HG03103 (cell line): Measurements from ENCODE around the gene TRABD2B.

Source experiments
- ATAC-seq: cut with Tn5 transposase; IDR thresholded peaks from one replicate; pipeline ENCODE4 v1.9.1; 2021; ENCODE audit warnings: low read depth; ENCODE audit not compliant: unreplicated experiment

Gene TRABD2B

DNA sequence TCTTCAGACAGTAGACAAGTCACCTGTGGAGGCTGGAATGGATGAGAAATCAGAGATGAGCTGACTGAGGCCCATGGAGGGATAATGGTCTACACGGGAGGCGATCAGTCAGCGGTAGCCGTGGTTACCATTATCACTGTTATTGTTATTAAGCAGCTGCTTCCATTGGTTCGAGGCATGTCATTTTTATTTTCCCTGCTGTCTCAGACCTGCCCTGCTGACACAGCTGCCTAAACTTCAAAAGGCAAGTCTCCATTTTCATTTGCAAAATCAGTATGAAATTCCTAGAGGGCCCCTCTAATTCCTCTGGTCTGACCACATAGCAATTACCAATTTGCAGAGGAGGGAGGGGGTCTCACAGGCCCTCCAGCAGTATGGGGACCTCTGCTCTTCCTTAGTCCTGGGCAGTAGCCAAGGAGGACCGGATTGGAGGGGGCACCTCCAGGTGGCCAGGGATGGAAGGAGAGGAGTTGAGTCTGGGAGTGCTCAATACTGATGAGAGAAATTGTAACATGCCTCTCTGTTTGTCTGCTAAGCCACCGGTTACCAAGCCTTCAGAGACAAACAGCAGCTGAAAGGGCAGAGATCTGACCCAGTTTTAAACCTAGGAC lies 184.2 kb downstream of the TRABD2B start:
- ATAC-seq, result no peak

DNA sequence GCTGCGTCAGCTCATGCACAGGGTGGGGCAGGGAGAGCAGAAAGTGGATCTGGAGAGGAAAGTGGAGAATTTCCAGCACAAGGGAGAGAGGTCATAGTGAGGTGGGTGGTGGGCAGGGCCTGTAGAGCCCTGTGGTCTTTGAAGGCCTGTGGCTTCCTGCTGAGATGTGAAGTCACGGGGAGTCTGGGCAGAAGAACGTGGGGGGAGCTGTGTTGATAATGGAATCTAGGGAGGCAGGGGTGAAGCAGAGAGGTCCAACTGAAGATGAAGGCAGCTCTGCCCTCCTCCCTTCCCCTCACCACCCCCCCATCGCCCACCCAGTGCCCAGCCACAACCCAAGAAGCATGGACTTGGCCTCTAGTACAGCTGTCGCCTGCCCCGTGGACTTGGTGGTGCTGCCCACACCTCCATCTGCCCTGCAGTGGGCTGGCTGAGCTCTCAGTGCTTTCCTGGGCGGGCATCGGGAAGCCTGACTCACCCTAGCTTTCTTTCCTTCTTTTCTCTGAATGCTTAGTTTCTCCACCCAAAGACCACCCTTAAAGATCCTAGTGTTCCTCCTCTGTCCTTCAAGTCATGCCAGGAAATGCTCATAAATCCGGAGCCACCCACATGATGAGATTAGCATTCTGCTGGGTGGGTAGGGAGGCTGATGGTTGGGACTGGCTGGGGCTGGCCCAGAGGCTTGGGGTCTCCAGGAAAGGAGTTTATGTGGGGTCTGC lies 186.1 kb downstream of the TRABD2B start:
- ATAC-seq, result no peak

DNA sequence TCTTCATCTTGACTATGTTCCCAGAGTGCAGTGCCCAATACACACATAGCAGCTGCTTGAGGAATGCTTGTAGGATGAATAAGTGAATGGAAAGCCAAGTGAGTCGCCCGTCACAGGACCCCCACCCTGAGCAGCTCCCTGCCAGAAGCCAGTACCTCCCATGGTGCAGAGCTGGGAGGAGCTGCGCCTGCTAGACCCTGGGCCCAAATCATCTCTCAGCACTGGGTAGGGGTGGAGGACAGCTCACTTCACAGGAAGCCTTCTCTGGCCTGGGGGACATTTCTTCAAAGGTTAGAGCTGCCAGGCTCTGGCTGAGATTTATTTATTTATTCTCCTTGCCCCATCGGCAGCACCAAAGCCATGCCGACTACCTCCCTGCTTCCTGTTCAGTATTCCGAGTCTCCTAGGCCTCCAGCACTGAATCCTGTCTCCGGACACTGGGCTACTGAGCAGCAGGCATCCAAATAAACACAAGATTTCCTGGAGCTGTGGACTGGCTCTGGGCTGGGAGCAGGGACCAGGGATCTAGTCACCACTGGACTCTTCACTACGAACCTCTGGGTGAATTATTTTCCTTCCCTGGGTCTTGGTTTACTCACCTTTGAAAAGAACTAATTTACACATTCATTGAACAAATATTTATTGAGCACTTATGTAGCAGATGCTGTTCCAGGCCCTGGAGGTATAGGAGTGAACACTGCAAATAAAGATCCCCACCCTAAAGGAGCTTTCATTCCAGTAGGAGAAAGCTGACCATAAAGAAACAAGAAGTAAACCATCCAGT lies 187.7 kb downstream of the TRABD2B start:
- no peak for ATAC-seq

DNA sequence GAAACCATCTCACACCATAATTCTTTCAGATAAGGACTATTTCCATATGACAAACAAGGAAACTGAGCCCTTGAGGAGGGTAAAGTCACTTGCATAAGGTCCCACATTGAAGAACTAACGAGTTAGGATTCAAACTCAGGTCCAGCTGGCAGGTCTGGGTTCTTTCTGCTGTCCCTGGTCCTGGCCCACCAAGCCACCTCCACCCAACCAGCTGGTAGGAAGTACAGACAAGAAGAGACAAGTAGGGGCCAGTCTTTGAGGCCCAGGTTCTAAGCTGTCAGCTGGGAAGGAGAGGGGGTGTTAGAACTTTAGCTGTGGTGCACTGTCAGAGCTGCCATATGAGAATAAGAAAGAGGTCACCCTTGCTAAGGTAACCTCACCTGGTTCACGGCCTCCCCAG lies 188.6 kb downstream of the TRABD2B start:
- no peak for ATAC-seq

DNA sequence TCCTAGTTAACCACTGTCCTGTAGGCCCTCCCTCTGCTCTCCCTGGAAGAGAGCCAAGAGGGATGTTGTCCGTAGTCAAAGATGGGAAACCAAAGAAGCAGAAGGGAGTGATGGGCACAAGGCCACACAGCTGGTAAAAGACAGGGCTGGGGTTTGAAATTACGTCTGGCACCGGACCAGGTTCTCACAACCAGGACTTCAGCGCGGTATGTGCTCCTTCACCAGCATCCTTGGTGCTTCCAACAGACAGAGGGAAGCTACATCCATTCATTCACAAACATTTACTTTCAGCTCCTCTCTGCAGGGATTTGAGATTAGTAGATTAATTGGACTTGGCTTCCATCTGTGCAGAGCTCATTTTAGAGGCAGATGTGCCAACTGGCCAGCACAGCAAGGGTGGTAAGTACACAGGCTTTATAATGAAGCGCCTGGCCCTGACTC lies 191.2 kb downstream of the TRABD2B start:
- ATAC-seq, result no peak

DNA sequence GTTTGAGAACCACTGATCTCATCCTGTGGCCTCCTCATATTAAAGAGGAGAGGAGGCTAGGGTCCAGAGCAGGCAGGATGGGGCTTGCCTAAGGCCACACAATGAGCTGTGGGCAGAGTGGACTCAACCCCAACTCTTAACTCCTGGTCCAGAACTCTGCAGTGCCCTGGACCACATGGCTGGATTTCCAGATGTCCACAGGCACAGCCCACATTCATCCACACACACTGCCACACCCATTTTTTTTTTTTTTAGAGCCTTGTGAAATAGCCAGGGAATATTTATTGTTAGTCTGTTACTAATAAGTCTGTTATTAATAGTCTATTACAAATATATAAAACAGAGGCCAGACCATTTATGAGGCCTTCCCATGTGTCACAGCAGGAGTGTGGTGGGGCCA lies 192.2 kb downstream of the TRABD2B start:
- no peak for ATAC-seq

DNA sequence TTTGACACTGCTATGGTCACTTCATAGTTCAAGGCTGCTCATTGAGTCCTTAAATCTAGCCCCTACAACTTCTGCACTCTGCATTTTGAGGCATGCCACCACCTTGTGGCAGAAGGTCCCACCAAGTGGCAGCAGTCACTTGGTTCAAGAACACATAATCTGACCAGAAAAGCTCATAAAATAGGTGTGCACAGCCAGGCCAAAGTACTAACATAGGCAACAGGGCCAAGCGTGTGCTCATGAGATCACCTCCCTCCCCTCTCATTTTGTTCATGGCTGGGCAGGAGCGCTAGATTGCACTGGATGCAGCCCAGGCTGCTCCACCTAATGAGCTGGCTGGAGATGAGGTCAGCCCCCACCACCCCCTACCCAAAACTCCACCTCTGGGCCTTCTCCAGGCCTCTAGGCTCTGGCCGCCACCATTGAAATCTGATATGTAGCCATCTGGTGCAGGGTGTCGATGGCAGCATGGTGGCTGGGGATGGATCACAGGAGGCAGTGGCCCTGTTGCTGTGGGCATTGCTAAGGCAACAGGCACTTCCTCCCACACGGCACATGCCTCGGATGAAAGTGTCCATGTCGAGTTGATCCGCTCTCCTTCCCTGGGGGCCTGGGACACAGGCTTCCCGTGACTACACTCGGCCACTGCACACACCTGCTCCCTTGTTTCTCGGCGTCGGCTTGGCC lies 193.2 kb downstream of the TRABD2B start:
- ATAC-seq, result no peak

DNA sequence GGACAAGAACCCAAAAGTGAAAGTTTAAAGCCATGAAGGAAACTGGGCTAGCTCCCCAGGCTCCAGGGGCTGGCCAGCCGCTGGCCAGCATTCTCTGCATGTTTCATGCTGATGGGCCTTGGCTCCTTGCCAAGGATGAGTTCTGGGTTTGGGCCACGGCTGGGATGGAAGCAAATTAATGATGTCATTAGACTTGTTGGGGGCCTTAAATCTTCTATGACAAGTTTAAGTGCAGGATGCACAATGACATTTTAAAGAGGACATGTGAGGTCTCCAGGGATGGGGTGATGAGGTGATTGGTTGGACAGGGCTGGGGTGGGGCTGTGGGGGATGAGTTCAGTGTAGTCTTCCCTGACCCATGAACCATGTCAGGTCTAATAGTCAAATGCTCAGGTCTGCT lies 199.6 kb downstream of the TRABD2B start:
- no peak for ATAC-seq

DNA sequence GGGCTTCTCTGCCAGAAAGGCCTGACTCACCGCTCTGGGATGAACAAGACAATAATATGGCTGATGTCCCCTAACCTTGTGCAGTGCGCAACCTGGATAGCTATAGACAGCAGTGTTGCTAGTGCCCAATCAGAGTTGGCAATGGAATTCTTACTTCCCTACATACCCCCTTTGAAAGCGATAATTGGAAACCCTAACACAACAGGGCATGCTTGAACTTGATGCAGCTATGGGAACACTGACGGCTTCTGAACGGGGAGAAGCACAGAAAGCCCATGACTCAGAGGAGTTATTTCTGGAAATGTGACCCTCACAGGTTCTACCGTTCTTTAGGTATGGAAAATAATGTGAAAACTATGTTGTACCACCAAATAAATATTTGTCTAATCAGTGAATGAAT lies 200.6 kb downstream of the TRABD2B start:
- ATAC-seq, result no peak

DNA sequence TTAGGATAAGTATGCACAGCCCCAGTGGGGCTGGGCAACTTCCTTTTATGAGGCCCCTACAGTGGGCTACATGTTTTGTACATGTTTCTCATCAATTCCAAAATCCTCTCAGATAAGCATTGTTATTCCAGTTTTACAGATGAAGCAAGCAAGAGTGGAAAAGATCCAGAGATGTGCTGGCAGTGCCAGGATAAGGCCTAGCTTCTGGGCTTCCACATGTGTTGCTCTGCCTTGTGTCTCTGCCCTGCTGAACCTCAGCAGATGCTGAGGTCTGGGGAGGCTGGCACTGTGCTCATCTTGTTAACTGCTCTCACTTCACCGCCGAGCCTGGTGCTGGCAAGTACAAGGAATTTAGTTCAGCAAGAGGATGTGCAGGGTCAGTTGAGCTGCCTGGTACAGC lies 202.1 kb downstream of the TRABD2B start:
- no peak for ATAC-seq

DNA sequence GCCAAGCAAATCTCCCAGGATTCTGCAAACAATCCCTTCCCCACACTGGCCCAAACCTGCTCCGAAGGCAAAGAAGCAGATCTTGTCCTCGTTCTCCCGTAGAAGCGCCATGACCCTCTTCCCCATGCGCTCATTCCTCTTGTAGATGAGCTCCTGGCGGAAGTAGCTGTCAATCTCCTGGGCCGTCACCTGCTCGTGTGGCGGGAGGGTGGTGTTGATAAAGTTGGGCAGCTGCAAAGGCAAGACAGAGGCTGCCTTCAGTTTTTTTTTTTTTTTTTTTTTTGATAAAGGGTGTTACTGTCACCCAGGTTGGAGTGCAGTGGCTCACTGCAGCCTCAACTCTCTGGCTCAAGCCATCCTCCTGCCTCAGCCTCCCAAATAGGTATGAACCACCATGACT lies 202.7 kb downstream of the TRABD2B start:
- no peak for ATAC-seq

DNA sequence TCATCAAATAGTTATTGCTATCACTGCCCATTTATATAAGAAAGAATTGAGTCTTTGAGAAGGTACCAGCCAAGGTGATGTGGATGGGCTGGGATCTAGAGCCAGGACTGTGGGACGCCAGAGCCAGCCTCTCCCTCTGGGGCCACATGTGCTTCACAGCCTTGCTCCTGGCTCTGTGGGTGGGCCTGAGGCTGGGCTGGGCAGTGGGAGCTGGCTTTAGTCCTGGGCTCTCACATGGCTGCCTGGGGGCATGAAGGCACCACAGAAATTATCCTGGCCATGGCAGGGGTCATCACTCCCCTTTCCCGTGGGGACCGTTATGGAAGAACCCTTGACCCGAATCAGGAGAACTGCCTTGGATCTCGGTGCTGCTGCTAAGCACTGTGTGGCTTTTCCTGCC lies 203.1 kb downstream of the TRABD2B start:
- no peak for ATAC-seq

DNA sequence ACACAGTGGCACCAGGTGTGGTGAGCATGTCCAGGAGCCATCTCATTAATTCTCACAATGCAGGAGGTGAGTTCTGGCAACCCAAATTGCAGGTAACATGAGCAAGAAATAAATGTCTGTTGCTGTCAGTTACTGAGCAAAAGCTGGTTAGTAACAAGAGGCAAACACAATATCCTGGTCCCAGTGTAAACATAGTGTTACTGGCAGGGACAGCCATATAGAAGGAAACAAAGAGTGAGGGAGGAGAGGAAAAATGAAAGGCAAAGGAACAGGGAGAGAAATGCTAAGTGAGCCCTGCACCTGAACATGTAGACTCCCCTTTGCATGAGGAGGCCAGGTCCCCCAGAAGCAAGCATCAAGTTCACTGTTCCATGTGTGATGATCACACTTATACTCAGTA lies 203.6 kb downstream of the TRABD2B start:
- ATAC-seq, result no peak

DNA sequence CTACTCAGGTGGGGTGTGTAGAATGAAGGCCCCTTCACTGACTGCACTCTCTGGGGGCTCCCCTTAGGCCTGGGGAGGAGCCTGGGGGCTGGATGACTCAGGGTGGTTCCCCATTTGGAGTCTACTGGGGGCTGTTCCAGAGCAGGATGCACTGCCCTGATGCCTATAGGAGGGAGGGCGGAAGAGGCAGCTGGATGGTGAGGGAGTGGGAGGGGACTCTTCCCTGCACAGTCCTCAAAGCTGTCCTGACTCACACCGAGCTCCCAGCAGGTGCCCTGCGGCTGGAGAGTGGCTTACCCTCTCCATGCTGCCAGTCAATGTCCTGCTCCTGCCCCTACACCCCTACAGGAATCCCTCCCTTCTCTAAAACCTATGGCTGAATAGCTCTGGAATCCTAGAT lies 204.4 kb downstream of the TRABD2B start:
- ATAC-seq, result no peak

DNA sequence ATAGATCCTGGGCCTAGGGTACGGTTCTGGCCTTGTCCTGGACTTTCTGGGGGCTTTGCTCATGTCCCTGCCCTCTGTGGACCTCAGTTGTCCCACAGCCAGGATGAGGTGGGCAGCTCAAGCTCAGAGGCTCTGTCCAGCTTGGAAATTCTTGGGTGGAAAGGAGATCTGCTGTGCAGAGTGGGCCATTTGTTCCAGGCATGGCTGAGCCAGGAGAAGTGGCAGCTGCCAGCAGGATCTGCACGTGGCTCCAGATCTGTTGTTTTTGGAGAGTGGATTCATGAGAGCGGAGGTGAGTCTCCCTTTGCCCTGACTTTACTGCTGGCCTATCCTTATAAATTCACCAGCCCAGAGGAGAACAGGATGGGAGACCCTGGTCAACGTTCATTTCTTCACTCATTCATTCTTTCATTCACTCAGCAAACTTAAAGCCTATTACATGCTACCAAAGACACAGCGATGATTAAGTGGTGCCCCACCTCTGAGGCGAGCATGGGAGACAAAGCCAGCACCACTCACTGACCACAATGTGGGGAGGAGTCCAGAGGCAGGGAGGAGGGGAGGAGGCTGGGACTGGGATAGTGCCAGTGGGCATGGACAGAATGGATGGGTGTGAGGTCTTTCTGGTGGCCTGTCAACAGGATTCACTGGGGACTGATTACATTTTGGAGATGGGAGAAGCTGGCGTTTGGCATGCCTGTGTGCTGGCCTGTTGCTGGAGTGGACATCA lies 205.1 kb downstream of the TRABD2B start:
- no peak for ATAC-seq

DNA sequence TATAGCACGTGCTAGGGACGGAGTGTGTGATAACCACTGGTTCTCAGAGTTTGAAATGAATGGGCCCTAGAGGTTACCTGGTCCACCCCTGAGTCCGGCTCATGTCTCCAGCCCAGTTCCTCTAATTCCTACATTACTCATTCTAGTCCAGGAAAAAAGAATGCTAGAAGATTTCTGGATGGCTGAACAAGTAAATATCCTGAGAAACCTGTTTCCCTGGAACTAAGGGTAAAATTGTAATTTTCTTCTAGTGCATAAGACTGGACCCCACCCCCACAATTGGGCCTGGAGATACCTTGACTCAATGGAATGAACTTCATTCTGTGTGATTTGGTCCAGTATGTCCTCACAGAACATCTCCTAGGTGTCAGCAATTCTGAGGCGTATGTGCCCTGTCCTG lies 208.4 kb downstream of the TRABD2B start:
- no peak for ATAC-seq

DNA sequence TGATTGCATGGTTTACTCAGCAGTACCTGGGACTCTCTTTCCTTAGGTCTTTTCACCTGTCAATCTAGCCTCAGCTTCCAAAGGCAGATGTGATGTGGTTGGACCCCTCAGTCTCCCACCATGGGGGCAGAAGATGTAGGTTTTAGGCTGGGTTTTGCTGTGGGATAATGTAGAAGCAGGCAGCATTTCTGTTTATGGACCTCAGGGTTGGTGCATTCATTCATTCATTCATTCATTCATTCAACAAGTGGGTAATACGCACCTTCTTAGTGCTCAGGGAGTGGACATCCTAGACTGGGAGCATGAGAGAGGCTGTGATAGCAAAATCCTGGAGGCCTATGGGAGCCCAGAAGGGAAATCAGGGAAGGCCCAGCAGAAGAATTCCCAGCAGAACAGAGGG lies 209.6 kb downstream of the TRABD2B start:
- ATAC-seq, result no peak

DNA sequence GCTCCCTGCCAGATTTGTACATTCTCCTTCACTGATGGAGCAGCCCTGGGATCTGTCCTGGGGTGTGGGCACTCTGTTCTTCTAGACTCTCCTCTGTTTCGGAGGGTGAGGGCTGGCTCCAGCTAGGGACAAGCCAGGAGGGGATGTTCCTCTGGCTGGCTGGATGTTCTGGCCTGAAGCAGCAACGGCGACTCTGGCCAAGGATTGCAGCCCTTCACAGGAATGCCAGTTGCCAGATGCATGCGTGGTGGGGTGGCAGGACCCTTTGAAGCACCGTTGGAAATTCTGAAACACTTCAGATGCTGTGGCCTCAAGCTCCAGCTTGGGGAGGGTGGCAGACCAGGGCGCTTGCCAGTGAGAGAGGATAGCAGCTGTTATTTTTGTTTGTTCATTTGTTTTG lies 210.9 kb downstream of the TRABD2B start:
- ATAC-seq, result no peak

DNA sequence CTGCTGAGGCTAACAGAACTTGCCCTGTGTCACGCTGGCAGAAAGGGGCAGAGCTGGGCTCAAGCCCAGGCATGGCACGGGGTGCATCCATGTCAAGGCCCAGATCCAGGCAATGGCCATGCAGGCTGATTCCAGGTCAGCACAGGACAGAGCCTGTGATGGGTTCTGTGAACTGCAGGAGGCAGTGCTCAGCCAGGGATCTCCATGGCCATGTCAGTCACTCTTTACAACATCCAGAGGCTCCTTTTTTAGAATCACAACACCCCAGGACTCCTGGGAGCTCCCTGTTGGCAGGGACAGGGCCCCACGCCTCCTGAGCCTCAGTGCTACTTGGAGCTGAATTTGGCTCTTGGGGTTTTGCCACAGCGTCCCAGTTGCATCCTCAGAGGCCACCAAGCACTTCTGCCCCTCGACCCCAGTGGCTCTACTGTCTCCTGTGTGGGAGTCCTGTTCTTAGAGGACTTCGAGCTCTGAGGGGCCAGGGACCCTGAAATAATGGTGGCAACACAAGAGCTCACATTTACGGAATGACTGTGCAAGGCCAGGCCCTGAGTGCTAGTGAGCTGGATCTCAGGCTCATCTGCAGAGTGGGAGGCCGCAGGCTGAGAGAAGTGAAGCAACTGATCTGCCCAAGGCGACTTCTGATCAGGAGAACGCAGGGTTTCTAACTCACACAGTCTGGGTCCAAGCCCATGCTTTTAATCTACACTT lies 211.5 kb downstream of the TRABD2B start:
- ATAC-seq, result no peak

DNA sequence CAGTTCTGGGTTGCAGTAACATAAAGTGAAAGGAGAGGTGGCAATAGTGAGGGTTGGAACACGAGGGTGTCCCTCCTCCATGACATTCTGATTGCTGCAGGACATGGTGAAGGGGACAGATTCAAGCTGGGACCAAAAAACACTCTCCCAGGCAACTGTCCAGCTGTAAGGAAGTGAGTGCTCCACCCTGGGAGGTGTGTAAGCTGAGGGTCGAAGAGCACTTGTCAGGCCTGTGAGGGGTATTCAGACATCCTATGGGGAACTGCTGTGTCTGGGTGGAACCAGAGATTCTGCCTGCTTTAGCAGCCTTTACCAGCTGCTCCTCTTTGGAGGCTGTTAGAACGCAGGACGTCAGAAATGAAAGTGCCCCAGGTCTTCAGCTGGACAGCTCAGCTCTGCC lies 212.1 kb downstream of the TRABD2B start:
- no peak for ATAC-seq
